ENCODE measurements around the gene KIF21B.

KIF21B gene

DNA sequence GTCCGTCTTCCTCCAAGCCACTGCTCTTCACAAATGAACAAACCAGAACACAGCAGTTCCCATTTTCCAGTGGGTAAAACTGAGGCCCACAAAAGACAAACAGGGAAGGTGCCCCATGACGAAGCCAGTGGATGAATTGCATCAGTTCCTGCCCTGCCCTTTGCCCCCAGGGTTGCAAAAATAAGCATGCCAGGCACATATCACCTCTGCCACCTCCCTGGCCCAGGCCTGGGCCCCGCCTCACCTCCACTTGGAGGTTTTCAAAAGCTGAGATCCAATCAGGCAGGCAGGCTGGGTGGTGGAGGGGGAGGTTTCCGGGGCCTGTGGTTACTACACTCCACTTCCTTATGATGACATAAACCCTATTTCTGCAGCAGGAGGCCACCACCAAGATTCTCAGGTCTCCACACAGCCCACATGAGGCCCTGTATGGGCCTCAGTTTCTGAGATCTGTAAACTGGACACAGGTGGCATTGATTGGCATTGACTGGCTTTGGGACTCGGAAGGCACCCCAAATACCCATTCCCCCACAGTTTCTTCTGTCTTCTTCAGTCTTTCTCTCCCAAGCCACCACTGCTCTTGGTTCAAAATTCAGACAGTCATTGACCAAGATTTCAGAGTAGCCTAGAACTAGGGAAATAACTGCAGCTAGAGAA, 4.1 kb downstream of the KIF21B start:
- no peak for DNase-seq

DNA sequence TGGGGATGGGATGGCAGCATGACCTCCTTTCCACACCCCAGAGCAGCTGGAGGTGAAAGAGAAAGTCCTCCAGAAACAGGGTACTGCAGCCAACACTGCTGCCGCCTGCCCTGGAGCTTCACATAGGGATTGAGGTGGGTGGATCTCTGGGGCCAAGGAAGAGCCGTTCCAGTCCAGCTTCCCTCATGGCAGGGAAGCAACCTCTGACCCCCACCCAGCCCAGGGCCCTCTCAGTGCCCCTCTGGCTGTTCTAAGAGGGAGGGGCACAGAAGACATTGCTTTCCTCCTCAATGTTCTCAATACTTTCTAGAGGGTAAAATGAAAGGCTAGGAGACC, 5.7 kb downstream of the KIF21B start:
- DNase-seq: no peak

DNA sequence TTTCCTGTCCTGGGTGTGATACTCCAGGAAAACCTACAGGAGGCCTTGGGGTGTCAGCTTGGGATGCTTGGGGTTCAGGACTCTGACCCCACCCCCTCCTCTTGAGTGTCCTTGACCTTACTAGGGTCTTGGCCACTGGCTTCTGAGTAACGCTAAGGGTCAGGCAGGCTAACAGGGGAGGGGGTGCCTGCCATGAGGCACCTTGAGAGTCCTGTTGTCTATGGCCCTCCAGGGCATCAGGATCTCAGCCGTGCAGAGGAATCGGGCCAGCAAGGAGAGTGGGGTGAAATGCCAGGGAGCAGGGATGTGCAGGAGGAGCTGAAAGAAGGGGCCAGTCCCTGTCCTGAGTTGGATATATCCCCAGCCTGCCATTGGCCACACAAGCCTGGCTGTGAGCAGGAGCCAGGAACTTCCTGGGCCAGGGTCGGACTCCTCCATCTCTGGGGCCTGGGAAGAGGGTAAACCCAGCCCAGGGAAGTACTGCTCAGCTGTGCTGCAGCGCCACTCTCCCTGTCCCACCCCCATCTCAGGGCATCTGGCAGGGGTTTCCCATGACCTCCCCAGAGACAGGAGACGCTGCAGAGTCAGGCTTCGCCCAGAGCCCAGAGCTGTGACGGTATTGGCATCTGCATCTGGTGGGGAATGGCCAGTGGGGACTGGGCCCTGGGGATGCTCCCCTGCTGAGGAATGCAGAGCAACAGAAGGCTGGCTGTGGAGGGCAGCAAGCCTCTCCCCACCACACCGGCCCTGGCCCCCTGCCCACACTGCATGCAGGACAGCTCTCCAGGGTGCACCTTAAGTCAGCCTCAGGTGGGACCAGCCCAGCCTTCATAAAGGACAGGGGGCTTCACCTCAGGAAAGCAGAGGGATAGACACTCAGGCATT, 6.3 kb downstream of the KIF21B start:
- peak; percentile 89 for DNase-seq

DNA sequence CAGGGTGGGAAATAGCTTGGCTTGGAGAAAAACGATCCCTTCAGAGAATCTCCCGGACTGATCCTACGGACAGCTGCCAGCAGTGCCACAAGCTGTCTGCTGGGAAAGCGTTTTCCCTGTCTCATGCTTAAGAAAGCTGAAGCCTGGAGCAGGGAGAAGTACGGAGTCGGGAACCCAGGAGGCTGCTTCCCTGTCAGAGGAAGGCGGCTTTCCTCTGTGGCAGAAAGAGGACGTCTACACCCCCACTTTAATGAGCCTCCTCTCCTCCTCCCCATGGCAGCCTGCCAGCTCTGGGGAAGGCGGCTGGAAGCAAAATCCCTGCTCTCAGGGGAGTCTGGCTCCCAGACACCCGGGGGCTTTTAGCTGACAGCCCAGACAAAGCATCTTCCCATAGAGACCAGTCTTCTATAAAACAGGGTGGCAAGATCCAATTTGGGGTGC, 7.3 kb downstream of the KIF21B start:
- DNase-seq: peak; percentile 90

DNA sequence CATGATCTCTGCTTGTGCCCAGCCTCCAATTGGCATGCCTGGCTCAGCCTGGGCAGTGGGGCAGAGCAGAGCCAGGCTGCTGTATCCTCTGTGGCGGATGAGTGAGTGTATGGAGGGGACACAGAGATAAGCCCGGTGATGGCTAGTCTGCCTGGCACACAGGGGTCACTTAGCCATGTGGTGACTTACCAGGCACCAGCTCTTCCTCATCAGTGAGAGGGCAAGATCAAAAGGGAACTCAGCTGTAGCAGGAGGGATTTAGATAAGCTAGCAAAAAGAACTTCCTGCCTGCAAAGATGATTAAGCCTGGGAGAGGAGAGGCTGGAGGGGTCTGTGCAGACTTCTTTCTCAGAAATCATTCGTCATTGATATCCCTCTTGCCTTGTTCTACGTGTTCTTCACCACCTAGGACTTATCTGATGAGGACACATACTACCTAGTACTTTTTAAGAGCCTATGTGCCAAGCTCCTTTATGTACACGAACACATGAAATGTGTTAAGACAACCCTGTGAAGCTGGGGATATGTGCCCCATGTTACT, 7.9 kb downstream of the KIF21B start:
- no peak for DNase-seq

DNA sequence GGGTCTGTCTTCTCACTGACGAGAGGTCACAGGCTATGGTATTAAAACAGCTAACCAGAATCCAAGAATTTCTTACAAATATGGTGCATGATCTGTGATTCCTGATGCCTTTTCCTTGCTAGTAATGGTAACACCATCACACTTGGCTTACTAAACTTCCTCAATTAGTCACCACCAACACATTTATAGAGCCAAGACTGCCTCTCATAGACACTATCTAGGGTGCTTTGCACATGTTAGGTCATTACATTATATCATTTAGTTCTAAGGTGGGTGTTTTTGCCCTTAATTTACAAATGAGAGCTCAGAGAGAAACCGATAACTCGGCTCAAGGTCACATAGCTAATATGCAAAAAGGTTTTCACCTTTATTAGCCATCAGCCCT, 8.7 kb downstream of the KIF21B start:
- no peak for DNase-seq

DNA sequence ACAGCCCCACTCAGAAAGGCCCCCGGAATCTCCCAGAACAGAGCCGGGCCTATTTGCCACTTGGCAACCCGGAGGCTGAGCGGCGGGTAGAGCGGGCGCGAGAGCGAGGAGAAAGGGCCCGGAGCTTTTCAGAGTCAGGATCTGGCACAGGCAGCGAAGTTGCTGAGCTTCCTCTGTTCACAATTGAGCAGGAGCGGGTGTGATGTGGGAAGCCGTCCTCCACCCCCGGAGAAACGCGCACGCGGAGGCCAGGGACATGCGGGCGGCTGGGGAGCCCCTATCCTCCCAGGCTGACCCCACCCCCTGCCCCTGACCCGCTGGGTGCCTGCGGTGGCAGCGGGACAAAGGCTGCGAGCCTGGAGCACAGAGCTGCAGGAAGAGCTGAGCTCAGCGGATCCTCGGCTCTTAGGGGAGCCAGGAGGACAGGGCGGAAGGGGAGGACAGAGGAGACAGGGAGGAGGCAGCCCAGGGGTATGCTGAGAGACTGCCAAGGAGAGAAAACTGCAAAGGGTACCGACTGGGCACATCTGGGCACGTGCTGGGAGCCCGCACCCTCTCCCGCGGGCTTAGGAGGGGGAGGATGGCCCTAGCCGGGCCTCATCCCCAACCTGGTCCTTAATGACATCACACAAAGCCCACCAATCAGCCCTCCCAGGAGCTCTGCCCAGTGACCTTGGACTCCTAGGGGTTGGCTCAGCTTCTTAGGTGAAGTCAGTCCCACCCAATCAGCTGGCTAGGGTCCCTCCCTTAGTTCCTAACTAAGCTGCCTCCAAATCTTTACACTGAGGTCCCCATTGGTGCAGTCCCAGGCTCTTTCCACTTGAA, 9.3 kb downstream of the KIF21B start:
- no peak for DNase-seq

DNA sequence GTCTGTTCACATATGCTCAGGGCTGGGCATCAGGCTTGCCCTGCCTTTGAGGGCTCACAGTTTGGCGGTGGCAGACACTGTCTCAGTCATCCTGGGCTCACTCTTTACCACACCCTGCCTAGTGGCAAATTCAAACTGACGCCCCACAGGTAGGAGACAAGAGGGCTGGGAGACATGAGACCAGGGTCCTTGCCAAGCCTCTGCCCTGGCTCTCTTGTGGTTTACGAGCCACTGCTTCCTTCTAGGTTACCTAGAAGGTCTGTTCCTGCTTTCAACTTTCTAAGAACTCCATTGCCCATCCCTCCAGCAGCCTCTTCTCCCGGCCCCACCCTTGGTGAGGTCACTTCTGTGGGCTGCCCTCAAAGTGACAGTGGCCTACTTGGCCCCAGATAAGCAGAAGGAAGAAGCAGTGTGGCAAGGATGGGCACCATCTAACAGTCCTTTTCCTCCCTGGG, 10.5 kb downstream of the KIF21B start:
- no peak for DNase-seq

DNA sequence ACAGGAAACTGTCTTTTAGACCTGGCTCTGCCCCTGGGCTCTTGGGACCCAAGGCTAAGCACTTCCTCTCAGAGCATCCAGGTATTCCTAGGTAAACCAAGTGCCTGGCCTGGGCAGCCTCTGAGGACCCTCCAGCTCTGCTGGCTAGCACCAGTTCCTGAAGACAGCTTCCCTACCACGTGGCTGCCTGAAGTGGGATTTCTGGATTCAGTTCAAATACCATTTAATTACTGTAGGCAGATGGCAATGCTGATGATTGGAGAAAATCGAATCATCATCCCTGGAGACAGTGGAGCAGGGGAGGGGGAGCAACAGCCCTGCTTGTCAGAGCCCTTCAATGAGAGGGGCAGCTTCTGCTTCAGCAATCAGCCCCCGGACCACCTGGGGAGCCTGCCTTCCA, 11.9 kb downstream of the KIF21B start:
- DNase-seq: peak; percentile 95

DNA sequence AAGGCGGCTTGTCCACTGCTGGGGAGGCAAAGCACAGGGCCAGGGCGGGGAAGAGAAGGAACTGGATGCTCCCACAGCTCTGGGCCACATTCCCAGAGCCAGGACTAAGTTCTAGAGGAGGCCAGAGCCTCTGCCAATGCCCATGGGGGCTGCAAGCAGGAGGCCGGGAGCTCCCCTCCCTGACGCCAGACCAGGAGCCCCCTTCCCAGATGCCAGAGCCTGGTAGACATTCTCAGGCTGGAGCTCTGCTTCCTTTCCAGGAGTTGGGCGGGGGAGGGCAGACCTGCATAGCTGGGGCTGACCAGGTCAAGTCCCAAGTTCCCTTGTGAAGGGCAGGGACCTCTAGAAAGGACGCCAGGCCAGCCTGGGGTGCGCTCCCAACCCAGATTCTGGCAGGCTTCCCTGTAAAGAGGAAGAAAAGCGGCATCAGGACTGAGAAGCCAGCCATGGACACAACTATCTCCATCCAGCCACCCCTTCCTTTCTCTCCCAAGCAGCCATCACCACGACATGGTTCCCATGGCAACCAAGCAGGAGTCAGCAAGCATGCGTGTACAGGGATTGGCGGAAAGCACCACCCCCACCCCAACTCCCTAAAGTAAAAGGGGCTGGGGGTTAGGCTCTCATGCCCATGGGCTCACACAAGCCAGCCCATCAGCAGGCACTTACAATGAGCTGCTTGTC, 13.4 kb downstream of the KIF21B start:
- DNase-seq: no peak

DNA sequence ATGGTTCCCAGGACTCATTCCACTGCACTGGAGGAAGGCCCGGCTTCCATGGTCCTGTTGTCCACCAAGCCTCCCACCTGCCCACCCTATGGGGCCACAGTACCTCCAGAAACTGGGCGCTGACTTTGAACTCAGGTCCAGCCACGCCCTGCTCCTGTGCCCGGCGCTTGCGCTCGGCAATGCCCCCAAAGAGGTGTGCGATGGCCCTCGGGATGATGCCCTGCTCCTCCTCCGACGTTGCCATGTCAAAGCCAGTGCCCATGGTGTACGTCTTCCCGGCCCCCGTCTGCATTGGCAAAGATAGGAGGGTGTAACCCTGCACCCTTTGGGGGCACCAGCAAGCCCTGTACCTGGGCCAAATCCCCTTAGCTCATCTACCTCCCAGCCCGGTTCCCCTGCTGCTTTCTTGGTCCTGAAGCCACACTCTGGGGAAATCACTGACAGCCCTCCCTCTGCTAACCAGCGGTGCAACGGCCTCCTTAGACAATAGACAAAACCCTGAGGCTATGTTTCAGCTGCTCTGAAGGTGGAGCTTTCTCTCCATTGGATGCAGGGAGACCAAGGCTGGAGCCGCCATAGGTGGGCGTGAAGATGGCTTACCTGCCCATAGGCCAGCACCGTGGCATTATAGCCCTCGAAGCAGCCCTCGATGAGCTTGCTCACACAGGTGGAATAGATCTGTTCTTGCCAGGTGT, 14.7 kb downstream of the KIF21B start:
- no peak for DNase-seq

DNA sequence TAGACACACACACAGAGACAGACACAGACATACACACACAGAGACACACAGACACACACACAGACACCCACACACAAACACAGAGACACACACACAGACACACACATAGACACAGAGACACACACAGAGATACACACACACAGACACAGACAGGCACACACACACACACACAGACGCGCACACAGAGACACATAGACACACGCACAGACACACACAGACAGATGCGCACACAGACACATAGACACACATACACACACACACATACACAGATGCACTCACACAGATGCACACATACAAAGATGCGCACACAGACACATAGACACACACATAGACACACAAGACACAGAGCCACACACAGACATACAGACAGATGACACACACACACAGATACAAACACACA, 16.0 kb downstream of the KIF21B start:
- DNase-seq: no peak

DNA sequence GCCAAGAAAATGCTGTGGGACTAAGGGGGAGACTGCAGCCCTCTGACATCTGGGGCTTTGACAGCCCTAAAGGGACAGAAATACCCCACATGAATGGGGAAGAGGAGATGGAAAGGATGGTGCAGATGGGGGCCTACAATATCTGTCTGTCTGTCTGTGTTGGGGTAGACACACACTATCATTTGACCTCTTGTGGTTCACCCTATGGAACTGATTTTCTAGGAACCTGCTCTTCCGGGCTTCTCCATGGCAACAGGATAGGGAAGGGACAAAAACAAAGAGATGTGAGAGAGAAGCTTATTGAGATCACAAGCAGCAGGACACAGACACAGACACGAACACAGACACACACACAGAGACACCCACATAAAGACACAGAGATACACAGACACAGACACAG, 17.1 kb downstream of the KIF21B start:
- DNase-seq: no peak

DNA sequence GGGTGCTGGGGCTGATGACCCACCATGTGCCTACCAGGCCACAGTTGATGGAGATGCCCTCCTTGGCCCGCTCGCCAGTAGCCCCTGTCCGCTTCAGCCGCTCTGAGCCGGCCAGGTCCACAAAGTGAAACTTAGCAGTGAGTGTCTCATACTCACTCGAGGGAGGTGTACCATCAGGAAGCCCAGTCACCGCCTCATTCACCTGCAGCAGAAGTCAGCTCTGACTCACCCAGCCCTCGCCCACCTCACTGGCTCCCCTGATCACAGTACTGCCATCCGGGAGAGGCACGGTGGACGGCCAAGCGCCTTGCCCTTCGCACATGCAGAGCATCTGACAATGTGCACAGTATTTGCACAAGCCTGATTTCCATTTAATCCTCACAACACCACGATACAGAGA, 18.8 kb downstream of the KIF21B start:
- no peak for DNase-seq

DNA sequence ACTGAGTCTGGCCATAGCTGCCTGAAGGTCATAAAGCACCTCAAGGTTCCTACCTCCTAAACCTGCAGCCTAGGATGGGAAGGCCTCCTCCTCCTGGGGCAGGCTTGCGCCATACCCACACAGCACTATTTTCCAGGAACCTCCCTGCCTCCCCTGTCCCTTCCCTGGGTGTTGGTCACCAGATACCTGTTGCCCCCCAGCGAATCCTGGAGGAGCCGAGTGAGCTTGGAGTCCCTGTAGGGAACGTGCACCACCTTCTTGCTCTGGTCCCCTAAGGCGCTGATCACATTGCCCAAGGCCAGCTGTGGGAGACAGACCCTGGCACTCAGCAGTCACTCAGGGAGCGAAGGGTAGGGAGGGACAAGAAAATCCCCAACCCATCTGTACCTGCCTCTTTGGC, 19.4 kb downstream of the KIF21B start:
- no peak for DNase-seq

DNA sequence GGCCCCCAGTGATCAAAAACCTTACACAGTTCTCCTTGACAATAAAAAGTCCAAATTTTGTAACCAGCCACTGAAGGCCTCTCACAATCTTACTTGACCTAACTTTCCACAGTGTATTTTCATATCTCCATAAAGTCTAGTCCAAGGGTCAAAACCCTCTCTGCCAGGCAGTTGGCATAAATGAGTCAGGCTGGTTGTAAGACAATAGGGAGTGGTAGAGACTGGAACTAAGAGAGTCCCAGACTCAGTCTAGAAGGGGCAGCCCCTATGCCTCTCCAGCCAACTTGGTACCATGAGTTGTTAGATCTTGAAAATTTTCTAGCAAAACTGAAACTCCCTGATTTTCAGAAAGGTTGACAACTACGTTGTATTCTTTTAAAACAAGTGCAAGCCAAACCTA, 21.0 kb downstream of the KIF21B start:
- no peak for DNase-seq

DNA sequence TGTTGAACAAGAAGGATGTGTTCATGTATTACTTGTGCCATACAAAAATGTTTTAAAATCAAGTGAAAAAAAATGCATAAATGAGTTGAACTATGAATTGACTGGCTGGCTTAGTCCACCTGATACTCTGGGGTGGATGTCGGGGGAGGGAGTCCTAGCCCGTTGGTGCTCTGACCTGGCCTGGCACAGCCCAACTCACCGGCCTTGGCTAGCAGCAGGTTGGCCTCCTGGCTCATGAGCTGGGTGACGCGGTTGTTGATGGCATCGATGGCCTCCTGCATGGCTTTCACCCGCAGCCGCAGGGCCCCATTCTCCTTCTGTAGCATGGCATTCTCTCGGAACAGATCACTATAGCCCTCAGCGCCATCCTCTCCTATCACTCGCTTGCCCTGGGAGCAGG, 21.6 kb downstream of the KIF21B start:
- no peak for DNase-seq

DNA sequence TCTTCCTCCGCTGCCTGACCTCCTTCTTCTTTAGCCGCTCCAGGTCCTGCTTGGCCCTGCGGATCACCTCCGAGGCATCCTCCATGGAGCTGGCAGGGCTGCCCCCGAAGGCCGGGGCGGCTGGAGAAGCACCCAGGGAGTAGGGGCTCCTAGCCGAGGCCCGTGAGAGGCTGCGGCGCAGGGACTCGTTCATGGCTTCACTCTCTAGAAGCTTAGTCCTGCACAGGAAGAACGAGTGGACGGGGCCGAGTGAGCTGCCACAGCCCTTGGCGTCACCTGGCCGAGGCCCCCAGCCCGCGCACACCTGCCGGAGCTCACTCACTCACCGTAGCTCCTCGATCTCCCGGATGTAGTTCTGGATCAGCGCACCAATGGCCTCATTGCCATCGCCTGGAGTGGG, 23.1 kb downstream of the KIF21B start:
- no peak for DNase-seq

DNA sequence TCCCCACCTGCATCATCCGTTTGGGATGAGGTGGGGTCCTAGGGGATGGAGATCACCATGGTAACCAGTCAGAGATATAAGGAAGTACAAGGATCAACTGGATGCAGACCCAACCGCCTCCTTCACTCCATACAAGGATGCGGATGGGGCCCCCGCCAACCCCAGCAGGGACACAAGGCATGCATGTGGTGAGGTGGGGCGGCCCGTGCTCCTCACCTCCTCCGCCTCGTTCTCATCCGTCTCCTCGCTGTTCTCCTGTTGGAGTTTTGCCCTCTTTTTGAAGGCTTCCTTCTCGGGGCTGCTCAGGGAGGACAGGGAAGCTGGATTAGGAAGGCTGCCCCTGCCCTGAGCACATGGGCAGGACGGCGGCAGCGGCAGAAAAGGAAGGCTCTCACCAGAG, 23.8 kb downstream of the KIF21B start:
- no peak for DNase-seq

DNA sequence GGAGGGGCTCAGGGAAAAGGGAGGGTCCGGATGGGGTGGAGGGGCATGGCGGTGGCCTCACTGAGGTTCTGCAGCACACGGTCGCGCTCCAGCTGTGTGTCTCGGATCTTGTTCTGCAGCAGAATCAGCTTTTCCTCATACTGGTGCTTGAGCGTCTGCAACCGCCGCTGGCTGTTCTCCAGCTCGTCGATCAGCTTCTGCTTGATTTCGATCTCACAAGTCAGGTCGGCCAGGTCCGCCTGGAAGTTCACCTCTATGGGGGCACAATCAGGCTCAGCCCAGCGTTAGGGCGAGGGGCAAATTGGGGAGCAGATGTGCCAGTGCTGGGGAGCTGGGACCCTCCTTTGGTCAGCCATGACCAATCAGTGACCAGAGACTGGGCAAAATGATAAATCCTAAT, 25.2 kb downstream of the KIF21B start:
- no peak for DNase-seq

DNA sequence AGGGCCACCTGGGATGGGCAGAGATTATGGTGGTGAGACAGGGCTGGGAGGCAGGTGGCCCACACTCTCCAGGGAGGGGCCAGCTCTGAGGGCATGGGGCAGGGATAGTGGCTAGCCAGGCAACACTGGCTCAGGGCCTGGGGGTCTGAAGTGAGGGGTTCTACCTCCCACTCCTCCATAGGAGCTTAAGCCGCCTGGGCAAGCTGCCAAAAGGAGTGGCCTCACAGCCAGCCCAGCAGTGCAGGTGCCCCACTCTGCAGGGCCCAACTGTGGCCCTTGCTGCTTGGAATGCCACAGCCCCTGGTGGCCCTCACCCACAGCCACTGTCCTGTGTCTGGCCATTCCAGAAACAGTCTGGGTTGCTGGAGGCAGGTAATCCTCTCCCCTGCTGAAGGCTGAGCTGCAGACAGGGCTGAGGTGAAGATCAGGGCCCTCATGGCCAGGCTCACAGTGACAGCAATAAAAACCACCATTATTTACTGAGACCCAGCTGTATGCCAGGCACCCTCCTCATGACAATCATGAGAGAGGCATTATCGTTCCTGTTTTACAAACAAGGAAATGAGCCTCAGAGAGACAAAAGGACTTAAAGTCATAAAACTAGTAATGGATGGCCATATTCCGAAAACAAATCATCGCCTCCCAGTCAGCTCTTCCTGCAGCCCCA, 31.0 kb downstream of the KIF21B start:
- no peak for DNase-seq

Data from NCI-H2171 treated with DMSO at 0.1 percent for 48 hours (cell line).